ENCODE measurements around the gene WFDC5. TPM values are rescaled to one million over a fixed set of nuclear protein-coding genes. Genes with fewer than 3 reads are reported as not detected.

Gene WFDC5
- total RNA-seq, 3 donors from 2014 or later = not detected

DNA sequence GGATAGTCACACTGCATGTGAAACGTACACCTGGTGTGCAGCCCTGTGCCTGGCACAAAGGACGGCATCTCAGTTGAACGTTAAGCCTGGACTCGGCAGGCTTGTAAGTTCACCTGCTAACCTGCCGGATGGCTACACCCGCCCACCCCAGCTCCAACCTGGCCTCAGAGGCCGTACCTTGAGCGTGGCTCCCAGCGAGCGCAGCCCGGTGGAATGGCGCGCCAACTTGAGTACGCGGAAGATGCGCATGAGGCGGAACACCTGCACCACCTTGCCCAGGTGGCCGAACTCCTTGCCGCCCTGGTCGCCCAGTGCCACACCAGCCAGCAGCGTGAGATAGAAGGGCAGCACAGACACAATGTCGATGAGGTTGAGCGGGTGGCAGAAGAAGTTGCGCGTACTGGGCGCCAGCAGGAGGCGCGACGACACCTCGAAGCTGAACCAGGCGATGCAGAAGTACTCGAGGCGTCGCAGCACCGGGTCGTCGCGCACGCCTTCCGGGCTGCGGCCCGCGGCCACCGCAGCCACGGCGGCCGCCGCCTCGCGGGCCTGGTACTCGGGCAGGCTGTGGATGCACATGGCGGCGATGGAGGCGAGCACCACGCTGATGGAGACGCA lies 17.4 kb downstream of the WFDC5 start:
- intact Hi-C loops (cut with DNase I, micrococcal nuclease) = no loop called here
- TF ChIP-seq, protein P1, sequence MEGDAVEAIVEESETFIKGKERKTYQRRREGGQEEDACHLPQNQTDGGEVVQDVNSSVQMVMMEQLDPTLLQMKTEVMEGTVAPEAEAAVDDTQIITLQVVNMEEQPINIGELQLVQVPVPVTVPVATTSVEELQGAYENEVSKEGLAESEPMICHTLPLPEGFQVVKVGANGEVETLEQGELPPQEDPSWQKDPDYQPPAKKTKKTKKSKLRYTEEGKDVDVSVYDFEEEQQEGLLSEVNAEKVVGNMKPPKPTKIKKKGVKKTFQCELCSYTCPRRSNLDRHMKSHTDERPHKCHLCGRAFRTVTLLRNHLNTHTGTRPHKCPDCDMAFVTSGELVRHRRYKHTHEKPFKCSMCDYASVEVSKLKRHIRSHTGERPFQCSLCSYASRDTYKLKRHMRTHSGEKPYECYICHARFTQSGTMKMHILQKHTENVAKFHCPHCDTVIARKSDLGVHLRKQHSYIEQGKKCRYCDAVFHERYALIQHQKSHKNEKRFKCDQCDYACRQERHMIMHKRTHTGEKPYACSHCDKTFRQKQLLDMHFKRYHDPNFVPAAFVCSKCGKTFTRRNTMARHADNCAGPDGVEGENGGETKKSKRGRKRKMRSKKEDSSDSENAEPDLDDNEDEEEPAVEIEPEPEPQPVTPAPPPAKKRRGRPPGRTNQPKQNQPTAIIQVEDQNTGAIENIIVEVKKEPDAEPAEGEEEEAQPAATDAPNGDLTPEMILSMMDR (IDR thresholded peaks at IDR 0.05) = no peak
- H3K4me3 ChIP-seq = no peak overlapping the region
- H3K9me3 ChIP-seq = no peaks in the 10 kb centered on the region
- H3K36me3 ChIP-seq (ENCODE audit: low read depth) = no peaks in the 10 kb centered on the region
- peak; percentile 57 to 63 (median 58) for DNase-seq
- H3K4me1 ChIP-seq (ENCODE audit: low read depth) = no peaks in the 10 kb centered on the region
- ATAC-seq = peak; percentile 55

DNA sequence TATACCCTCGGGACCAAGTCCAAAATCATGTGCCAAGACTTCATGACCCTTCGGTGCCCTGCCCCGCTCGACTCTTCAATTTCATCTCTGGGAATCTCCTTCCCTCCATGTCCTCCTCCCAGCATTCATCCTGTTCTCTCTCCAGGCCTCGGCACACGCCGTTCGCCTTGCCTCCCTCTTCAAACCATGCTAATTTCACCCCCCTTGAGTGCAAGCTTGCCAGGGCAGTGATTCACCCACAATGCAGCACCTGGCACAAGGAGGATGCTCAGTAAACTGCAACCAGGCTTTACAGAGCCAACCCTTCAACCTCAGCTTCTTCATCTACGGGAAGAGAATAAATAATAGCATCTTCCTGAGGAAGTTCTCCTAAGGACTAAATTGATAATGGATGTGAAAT lies 18.2 kb downstream of the WFDC5 start:
- H3K4me3 ChIP-seq = no peak overlapping the region
- ATAC-seq = no peak
- intact Hi-C loops (cut with DNase I, micrococcal nuclease) = no loop called here
- no peaks in the 10 kb centered on the region for H3K36me3 ChIP-seq (ENCODE audit: low read depth)
- H3K9me3 ChIP-seq = no peaks in the 10 kb centered on the region
- TF ChIP-seq, protein P1 (IDR thresholded peaks at IDR 0.05) = no peak
- DNase-seq = no peak
- H3K4me1 ChIP-seq (ENCODE audit: low read depth) = no peaks in the 10 kb centered on the region

DNA sequence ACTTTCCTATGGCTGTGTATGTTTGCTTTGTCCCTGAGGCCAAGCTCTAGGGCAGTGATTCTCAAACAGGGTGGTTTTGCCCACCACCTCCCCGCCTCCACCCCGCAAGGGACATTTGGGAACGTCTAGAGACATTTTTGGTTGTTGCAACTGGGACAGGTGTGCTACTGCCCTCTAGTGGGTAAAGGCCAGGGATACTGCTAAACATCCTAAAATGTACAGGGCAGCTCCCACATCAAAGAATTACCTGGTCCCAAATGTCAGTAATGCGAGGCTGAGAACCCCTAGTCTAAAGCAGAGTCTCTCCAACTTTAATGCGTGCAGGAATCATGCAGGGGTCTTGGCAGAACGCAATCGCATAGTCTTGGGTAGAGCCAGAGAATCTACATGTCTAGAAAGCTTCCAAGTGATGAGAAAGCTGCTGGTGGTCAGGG lies 19.2 kb downstream of the WFDC5 start:
- DNase-seq (peak in 1 of 3 donors; percentile 79), ATAC-seq (peak; percentile 70)
- no peaks in the 10 kb centered on the region for H3K4me1 ChIP-seq (ENCODE audit: low read depth)
- no peaks in the 10 kb centered on the region for H3K9me3 ChIP-seq
- no peak overlapping the region for H3K4me3 ChIP-seq
- TF ChIP-seq, protein P1 (IDR thresholded peaks at IDR 0.05) = peak; percentile 56
- intact Hi-C loops (cut with DNase I, micrococcal nuclease) = no loop called here
- H3K36me3 ChIP-seq (ENCODE audit: low read depth) = no peaks in the 10 kb centered on the region

DNA sequence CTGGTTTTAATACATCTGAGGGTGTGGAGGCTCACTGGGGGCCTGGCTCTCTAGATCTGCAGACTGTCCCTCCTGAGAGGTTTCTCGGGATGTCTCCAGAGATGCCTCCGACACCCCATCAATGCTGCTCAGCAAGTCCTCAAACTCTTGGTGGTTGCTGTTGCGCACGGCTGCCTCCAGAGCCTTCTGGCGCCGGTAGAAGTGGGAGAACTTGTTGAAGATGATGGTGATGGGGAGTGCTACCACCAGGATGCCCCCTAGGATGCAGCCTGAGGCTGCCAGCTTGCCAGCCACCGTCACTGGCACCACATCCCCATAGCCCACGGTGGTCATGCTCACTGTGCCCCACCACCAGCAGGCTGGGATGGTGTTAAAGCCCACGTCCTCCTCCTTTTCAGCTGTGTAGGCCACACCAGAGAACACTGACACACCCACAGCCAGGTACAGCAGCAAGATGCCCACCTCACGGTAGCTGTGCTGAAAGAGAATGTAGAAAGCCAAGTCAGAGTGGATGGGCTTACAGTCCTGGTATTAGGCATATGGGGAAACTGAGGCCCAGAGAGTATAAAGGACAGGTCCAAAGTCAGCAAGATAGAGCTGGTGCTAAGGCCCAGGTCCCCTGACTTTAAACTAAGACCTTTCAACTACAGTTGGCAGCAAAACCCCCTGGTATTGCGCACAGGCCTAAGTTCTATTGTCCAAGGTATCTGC lies 20.0 kb downstream of the WFDC5 start:
- no peak for DNase-seq
- H3K9me3 ChIP-seq = no peaks in the 10 kb centered on the region
- no peak overlapping the region for H3K4me3 ChIP-seq
- no peaks in the 10 kb centered on the region for H3K36me3 ChIP-seq (ENCODE audit: low read depth)
- no peaks in the 10 kb centered on the region for H3K4me1 ChIP-seq (ENCODE audit: low read depth)
- TF ChIP-seq, protein P1 (IDR thresholded peaks at IDR 0.05) = no peak
- intact Hi-C loops (cut with DNase I, micrococcal nuclease) = no loop called here
- no peak for ATAC-seq

DNA sequence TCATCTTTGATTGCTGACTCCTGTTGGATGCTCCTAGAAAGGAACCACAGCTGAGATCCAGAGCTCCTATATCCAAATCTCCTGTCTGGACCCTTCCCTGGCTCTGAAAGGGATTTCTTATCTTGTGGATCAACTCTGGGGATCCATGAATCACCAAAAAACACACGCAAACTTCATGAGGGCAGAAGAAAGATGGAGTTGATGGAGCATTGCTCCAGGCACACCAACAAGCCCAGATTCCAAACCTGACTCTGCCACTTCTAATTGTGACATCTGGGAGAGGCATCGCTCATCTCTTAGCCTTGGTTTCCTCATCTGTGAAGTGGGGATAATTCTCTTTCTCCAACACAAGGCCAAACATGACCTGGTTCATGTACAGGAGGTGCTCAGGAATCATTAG lies 20.8 kb downstream of the WFDC5 start:
- no peak for ATAC-seq
- Histone ChIP-seq H3K4me3 (no peak overlapping the region), H3K36me3 (ENCODE audit: low read depth) (no peaks in the 10 kb centered on the region), H3K9me3 (no peaks in the 10 kb centered on the region), H3K4me1 (ENCODE audit: low read depth) (no peaks in the 10 kb centered on the region)
- no peak for DNase-seq
- intact Hi-C loops (cut with DNase I, micrococcal nuclease) = no loop called here
- TF ChIP-seq, protein P1 (IDR thresholded peaks at IDR 0.05) = no peak

Data from mucosa of descending colon (tissue), 3 donors.